Testis (tissue), 2 donors: Measurements from ENCODE around the gene CENPX.

ENCODE experiments used
- POLR2A ChIP-seq: fragments of 450-650 bp; IDR thresholded peaks from one replicate; pipeline ENCODE4 v1.6.1; 2017; ENCODE audit warnings: antibody characterized with exemption, mild to moderate bottlenecking, moderate library complexity
- TF ChIP-seq, protein P1 (sequence below), 3 experiments: fragments of 450-650 bp in 2 of 3; fragments of 200-600 bp in 1 of 3; sonication (generic) in 1 of 3; IDR thresholded peaks; one replicate each; pipeline ENCODE4 v1.5.1; 2016 to 2019; ENCODE audit warnings: antibody characterized with exemption in 3 of 3, mild to moderate bottlenecking in 2 of 3, moderate library complexity in 1 of 3

DNA sequence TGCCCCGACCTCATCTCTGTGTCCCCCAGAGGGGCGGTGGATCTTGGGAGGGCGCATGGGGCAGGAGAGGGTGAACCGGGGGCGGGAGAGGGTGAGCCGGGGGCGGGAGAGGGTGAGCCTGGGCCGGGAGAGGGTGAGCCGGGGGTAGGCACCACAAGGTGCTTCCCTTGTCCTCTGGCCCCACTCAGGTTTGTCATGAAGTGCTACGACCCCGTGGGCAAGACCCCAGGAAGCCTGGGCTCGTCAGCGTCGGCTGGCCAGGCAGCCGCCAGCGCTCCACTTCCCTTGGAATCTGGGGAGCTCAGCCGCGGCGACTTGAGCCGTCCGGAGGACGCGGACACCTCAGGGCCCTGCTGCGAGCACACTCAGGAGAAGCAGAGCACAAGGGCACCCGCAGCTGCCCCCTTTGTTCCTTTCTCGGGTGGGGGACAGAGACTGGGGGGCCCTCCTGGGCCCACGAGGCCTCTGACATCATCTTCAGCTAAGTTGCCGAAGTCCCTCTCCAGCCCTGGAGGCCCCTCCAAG, 26.4 kb downstream of the CENPX start:
- TF ChIP-seq, protein P1, sequence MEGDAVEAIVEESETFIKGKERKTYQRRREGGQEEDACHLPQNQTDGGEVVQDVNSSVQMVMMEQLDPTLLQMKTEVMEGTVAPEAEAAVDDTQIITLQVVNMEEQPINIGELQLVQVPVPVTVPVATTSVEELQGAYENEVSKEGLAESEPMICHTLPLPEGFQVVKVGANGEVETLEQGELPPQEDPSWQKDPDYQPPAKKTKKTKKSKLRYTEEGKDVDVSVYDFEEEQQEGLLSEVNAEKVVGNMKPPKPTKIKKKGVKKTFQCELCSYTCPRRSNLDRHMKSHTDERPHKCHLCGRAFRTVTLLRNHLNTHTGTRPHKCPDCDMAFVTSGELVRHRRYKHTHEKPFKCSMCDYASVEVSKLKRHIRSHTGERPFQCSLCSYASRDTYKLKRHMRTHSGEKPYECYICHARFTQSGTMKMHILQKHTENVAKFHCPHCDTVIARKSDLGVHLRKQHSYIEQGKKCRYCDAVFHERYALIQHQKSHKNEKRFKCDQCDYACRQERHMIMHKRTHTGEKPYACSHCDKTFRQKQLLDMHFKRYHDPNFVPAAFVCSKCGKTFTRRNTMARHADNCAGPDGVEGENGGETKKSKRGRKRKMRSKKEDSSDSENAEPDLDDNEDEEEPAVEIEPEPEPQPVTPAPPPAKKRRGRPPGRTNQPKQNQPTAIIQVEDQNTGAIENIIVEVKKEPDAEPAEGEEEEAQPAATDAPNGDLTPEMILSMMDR (IDR thresholded peaks at IDR 0.05): no peak
- TF ChIP-seq POLR2A: no peak
